HG03045 (cell line): Measurements from ENCODE around the gene FOXA2.

Experiments used
- ATAC-seq: cut with Tn5 transposase; IDR thresholded peaks from one replicate; pipeline ENCODE4 v1.9.1; 2021; ENCODE audit warnings: mild to moderate bottlenecking, moderate library complexity; ENCODE audit not compliant: unreplicated experiment

The FOXA2 gene

DNA sequence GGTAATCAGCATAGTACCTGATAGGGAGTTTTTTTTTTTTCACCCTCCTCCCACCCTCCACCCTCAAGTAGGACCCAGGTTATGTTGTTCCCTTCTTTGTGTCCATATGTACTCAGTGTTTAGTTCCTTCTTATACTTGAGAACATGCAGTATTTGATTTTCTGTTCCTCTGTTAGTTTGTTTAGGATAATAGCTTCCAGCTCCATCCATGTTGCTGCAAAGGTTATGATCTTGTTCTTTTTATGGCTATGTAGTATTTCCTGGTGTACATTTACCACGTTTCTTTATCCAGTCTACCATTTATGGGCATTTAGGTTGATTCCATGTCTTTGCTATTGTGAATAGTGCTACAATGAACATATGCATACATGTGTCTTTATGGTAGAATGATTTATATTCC lies 41.9 kb downstream of the FOXA2 start:
- ATAC-seq, result no peak

DNA sequence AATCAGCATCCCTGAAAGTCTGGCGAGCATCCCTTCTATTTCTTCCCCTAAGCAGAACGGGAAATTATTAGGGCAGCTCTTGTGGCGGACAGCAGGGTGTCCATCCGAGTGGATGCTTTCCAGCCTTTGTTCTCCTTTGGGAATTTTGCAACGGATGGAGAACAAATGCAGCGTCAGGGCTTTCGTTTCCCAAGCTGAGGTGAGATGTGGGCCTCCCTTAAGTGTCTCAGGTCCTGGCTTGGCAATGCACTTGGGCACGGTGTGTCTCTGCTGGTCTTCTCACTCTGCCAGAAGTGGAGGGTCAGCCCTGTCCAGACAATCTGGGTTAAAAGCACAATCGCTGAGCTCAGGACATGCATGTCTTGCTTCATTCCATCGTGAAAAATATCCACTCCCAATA lies 43.5 kb downstream of the FOXA2 start:
- ATAC-seq, result no peak

DNA sequence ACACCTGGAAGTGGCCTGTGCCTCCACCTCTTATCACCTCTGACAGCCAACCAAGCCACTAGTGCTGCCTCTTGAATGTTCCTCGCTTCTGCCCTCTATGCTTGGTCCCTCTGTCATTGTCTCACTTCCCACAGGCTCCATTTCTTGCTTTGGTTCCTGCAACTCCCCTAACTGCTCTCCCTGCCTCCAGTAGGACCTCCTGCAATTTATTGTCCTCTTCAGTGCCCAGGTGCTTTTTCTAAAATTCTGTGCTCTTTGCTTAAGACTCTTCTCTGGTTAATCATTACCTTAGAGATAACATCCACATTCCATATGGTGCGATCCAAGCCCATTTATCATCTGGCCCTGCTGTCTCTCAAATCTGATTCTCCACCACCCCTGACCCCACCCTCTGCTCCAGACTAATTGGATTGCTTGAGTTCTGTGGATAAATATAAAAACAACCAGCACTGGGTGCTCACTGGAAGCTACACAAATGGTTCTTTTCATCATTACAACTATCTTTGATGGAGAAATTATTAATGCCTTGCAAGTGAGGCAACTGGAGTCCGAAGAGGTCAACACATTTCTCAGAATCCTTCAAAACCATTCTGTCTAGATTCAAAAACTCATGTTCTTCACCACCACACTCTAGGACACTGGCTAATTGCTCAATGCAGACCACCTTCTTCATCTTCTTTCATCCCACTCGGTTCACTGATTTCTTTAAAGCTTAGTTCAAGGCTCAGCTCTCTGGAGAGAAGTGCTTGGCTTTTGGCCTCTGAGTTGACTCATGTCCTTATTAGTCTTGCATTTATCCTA lies 47.2 kb downstream of the FOXA2 start:
- no peak for ATAC-seq

DNA sequence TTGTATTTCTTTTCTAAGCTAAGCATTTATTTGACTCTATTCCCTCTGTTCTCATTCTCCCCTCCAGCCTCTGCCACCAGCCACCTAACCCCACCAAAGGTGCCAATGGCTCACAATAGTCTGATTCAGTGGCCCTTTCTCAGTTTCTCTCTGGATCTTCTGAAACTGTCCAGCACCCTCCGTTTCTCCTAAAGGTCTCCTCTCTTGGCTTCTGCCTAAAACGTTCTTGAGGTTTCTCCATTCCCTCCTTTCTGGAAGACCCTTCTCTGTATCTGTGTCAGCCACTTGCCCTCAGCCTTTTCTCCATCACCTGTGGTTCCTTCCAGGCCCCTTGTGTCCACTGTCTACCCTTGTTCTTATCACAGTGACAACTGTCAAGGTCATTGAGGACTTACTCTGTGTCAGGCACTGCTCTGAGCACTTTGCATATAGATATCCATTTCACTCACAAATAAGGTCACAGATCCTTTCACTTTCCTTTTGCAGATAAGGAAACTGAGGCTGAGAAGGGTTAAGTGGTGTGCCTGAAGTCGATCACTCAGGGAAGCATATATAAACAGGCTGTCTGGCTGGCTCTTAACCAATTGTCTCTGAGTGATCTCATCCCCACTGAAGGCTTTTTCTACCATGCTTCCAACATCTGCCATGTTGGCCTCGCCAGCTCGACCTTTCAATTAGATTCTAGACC lies 48.1 kb downstream of the FOXA2 start:
- ATAC-seq, result no peak

DNA sequence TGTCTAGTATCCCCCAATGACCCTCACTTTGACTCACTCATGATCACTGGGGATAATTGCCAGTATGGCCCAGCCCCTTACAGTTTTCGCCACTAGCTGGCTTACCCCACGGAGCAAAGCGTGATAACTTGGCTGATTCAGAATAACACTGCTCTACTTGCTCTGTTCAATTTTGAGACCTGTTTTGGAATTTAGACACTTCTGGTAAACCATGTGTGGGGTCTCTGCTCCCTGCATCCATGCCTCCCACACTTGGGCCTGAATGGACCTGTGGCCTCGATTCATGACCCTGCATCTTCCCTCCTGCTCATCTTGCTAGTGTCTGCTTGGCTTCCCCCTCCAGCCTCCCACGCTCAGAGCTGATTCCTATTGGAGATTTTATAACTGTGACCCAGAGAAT lies 48.9 kb downstream of the FOXA2 start:
- ATAC-seq, result no peak

DNA sequence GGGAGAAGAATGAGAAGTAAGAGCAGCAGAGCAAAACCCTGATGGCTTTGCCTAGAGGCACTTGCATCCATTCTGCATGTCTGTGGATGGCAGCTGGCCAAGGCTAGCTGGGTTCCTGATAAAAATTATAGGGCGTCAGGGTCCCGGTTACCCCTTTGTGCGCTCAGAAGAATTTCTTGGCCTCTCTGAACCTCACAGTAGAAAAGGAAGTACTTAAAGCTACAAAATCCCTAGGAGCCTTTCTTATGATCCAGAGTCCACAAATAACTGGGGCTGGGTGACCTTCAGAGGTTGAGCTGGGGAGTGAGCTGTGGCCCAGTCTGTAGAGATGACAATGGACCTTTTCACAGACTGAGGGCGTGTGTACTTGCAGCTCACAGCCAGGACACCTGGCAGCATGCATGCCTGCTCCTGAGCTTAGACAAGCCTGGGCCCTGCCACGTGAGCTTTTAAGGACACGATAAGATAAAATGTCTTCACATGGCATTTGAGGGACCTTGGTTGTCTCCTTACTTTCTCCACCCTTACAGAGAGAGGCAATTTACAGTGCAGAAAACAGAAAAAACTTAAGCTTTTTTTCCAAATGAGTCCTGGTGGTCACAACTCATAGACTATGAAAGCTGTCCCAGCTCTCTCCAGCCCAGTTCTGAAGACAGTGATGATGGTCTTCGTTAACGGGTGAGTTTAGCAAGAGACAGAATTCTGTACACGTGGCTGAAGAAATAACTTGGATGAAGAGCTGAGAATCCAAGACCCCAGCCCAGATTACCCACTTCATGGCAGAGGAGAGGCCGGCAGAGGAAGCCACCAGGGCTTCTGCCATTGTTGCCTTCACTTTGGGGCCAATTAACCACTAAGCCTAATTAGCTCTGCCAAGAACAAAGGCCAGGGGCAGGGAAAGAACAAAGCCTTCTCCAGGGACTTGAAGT lies 50.3 kb downstream of the FOXA2 start:
- no peak for ATAC-seq

DNA sequence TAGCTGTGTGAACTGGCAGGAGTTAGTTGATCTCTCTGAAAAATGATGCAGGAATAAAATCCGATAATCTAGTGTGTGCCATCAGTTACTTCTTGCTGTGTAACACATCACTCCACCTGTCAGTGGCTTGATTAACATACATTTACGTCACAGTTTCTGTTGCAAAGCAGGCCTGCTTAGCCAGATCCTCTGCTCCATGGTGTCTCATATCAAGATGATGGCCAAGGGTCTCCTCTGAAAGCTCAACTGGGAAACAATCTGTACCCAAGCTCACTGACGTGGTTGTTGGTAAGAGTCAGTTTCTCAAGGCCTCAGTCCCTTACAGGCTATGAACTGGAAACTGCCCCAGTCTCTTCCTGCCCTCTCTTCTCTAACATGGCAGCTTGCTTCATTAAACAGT lies 51.8 kb downstream of the FOXA2 start:
- no peak for ATAC-seq

DNA sequence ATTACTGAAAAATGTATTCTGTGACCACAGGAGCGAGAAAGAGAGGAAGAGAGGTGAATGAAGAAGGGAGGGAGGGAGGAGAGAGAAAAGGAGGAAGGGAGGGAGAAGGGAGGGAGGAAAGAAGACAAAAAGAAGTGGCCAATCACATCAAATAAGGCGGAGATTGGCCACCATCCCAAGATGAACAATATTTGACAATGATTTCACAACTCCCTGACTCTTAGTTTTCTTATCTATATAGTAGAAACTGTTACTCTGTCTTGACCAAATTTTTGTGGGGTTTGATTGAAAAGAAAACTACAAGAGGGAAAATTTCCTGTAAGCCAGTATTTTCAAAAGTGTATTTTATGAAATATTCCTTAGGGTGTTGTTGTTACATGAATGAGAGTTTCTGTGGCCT lies 52.6 kb downstream of the FOXA2 start:
- ATAC-seq, result no peak

DNA sequence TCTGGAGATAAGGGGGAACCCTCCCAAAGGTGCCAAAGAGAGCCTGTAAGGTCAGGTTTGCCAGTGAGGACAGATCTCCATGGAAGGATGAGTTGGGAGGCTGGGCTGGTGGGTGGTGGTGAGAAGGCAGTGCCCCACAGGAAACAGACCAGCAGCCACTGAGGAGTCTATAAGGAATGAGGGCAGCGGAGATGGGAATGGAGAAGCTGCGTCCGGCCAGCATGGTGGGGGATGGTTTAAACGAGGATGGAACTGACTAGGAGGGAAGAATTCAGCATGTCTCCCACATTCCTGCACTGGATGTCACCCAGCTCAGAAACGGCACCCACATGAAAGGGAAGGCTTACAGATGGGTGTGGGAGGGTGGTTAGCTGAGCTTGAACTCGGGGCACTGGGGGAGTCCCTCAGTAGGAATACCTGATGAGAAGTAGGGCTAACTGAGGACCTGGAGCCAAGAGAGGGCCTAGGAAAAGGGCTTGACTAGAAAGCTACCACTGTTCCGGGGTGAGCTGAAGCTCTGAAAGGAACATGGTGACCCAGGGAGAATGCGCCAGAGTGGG lies 53.2 kb downstream of the FOXA2 start:
- no peak for ATAC-seq
